ENCODE data around the gene CASP8AP2. TPM values are rescaled to one million over a fixed set of nuclear protein-coding genes. Genes with fewer than 3 reads are reported as not detected.

The CASP8AP2 gene
- total and polyA plus RNA-seq, 12 donors: 4.8 to 17.9 (median 9.0) TPM

DNA sequence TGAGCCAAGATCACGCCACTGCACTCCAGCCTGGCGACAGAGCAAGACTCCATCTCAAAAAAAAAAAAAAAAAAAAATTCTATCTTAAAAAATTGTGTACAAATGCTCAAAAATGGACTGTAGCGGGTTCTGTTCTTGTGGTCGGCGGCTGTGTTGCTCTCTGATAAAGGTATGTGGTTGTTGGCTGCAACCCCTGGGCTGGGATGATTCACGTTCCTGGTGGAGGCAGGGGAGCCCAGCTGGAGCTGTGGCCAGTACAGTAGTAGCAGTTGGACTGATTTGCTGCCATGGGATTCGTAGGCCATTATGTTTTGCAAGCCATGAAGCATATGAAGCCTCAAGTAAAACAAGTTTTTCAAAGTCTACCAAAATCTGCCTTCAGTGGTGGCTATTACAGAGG lies 32.4 kb upstream of the CASP8AP2 start:
- Histone ChIP-seq H3K36me3 (replicated peaks in 1 of 2) (peaks cover 0 to 23% of the 10 kb centered on the region in 2 donors), H3K4me3 (no peak overlapping the region), H3K27me3 (no peaks in the 10 kb centered on the region), H3K4me1 (replicated peaks in 1 of 2) (no peaks in the 10 kb centered on the region), H3K27ac (no peak overlapping the region), H3K9me3 (replicated peaks in 1 of 3) (no peaks in the 10 kb centered on the region)
- no peak for TF ChIP-seq POLR2A (IDR thresholded peaks at IDR 0.05)
- TF ChIP-seq, protein P1, sequence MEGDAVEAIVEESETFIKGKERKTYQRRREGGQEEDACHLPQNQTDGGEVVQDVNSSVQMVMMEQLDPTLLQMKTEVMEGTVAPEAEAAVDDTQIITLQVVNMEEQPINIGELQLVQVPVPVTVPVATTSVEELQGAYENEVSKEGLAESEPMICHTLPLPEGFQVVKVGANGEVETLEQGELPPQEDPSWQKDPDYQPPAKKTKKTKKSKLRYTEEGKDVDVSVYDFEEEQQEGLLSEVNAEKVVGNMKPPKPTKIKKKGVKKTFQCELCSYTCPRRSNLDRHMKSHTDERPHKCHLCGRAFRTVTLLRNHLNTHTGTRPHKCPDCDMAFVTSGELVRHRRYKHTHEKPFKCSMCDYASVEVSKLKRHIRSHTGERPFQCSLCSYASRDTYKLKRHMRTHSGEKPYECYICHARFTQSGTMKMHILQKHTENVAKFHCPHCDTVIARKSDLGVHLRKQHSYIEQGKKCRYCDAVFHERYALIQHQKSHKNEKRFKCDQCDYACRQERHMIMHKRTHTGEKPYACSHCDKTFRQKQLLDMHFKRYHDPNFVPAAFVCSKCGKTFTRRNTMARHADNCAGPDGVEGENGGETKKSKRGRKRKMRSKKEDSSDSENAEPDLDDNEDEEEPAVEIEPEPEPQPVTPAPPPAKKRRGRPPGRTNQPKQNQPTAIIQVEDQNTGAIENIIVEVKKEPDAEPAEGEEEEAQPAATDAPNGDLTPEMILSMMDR (IDR thresholded peaks at IDR 0.05): no peak
- DNase-seq: no peak
- intact Hi-C loops (cut with DNase I): no loop called here
- WGBS, 4 donors: 90 to 99% (median 94%) methylated on average over 7 of the region's 7 CpGs

DNA sequence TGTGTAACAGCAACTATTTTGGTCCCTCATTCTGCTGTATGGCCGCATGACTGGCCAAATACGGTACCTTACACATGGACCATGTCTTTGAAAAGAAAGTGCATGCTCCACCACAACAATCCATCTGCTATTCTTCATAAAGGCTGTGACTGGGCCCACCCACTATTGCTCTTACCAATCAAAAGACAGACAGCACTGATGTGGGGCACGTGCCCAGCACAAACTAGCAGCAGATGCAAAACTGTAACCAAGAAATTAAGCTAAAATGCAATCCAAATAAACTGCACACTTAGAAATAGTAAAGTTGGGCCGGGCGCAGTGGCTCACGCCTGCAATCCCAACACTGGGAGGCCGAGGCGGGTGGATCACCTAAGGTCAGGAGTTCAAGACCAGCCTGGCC lies 30.6 kb upstream of the CASP8AP2 start:
- Histone ChIP-seq H3K4me3 (no peak overlapping the region), H3K27me3 (no peaks in the 10 kb centered on the region), H3K27ac (no peak overlapping the region), H3K9me3 (replicated peaks in 1 of 3) (no peaks in the 10 kb centered on the region), H3K36me3 (replicated peaks in 1 of 2) (peaks cover 0 to 9% of the 10 kb centered on the region in 2 donors), H3K4me1 (replicated peaks in 1 of 2) (no peaks in the 10 kb centered on the region)
- intact Hi-C loops (cut with DNase I): no loop called here
- WGBS, 4 donors: 93 to 99% (median 97%) methylated on average over 8 of the region's 8 CpGs
- no peak for DNase-seq
- TF ChIP-seq POLR2A (IDR thresholded peaks at IDR 0.05): no peak
- TF ChIP-seq, protein P1 (IDR thresholded peaks at IDR 0.05): no peak

DNA sequence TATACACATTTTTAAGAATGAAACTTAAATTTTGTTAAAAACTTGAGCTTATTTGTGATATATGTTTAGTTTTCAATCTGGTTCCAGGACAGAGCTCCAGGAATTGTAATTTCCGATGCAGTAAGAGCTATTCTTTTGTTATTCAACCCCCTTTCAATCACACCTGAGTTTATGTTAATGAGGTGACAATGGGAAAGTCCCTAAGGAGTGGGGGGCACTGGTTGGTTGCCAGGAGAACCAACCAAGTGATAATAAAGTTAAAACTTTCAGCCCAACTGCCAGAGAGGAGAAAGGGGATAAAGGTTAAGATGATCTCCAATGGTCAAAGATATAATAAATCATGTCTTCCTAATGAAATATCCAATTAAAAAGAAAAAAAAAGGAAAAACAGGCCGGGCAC lies 29.9 kb upstream of the CASP8AP2 start:
- intact Hi-C loops (cut with DNase I): no loop called here
- no peaks in the 10 kb centered on the region for H3K9me3 ChIP-seq (replicated peaks in 1 of 3)
- no peak overlapping the region for H3K27ac ChIP-seq
- no peak for DNase-seq
- H3K4me1 ChIP-seq (replicated peaks in 1 of 2): no peaks in the 10 kb centered on the region
- TF ChIP-seq, protein P1 (IDR thresholded peaks at IDR 0.05): no peak
- no peak for TF ChIP-seq POLR2A (IDR thresholded peaks at IDR 0.05)
- 82 to 90% (median 90%) methylated on average over 2 of the region's 2 CpGs for WGBS, 4 donors
- peaks cover 0 to 9% of the 10 kb centered on the region in 2 donors for H3K36me3 ChIP-seq (replicated peaks in 1 of 2)
- no peak overlapping the region for H3K4me3 ChIP-seq
- no peaks in the 10 kb centered on the region for H3K27me3 ChIP-seq

DNA sequence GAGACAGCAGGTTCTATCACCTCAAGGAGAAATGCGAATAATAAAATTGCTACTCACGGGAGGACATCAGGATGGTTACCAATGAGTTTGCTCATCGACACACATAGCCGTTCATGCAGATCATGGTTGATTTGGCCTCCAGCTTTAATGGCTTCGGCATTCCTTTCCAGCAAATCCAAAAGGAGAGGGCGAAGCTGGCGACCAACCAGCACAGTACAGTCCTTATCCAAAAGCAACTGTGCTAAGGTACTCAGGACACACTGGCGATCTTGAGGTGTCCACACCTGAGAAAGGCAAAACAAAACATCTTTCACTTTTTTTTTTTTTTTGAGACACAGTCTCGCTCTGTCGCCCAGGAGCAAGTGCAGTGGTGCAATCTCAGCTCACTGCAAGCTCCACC lies 26.4 kb upstream of the CASP8AP2 start:
- TF ChIP-seq POLR2A (IDR thresholded peaks at IDR 0.05): no peak
- TF ChIP-seq, protein P1 (IDR thresholded peaks at IDR 0.05): no peak
- intact Hi-C loops (cut with DNase I): no loop called here

More for the DNA sequence above, 26.4 kb upstream of the CASP8AP2 start:
- peak in 1 of 7 donors; percentile 34 for DNase-seq
- Histone ChIP-seq H3K4me1 (replicated peaks in 1 of 2) (peaks cover 0 to 4% of the 10 kb centered on the region in 2 donors), H3K4me3 (no peak overlapping the region), H3K9me3 (replicated peaks in 1 of 3) (no peaks in the 10 kb centered on the region), H3K27me3 (no peaks in the 10 kb centered on the region), H3K36me3 (replicated peaks in 1 of 2) (peaks cover 0 to 9% of the 10 kb centered on the region in 2 donors), H3K27ac (no peak overlapping the region)
- 94 to 96% (median 95%) methylated on average over 10 of the region's 10 CpGs for WGBS, 4 donors
